ENCODE results near the gene NYAP1.
"Not testable (repeated sequence)": the region's sequence is repeated elsewhere in the genome, so short reads cannot be mapped to it uniquely, and the experiment has no call there.

Gene NYAP1

DNA sequence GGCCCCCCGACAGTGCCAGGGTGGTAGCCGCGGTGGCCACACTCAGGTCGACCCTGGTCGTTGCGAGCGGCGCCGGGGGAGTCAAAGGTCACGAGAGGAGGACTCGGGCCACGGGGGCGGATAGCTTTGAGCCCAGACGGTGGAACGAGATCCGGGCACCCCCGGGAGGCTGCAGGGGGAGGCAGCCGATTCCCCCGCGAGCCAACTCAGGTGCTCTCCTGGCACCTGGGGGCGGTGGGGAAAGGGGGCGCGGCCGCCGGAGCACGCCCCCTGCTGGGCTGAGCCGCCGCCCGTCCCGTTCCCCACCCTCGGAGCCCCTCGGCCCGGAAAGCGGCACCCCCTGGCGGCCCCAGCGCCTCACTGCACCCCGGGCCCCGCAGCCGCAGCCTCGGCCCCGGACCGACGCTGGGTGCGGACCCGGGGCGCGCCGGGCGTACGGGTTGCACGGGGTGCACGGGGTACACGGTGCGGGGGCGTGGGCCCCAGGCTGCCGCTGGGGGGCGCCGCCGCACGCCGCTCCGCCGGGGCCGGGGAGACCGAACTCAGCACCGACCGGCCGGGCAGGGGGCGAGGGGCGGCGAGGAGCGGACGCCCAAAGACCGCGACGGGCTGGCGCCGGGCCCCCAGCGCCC is 521 bp upstream of the NYAP1 start:
- peak; percentile 89 for DNase-seq (ENCODE audit: low spot score)

- no peak for DNase-seq (ENCODE audit: low spot score)
Observed at GRCh38 chr7:100484673-100485045, 932 bp downstream of the NYAP1 start.

DNA sequence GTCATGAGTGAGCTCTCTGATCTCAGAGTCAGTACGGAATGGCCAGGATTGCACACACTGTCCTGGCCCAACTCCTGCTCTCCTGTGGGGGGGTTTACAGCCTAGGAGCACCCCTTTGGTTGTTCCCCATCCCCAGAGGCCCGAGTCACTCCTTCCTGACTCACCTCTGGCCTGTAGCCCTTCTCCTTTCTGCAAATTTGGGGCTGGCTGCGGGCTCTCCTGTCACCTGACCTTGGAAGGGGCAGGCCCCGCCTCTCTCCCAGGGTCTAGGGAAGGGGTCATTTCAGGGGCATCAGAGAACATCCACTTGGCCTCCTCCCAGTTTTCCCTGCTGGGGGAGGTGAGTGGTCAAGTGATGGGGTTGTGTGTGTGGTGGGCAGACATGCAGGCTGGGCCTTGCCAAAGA is 1.7 kb downstream of the NYAP1 start:
- DNase-seq (ENCODE audit: low spot score), result no peak

DNA sequence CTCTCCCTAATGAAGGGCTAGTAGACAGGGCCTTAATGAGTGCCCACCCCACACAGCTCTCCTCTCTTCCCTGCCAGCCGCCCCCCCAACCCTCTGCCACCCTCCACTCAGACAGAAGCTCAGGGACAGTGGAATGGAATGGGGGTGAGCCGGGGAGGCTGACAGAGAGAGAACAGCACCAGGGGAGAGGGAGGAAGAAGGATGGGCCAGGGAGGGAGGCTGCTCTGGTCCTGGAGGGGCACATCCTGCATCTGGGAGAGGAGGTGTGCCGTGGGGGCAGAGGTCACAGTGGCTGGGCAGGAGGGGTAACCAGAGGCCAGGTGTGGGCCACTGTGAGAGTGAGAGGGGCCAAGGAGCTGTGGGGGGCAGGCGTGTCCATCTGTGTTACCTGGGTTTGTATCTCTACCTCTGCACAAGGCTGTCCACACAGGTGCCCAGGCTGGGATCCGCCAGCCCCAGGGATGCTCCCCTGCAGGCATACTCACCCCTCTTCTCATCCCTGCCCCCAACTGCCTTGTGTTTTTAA is 2.4 kb downstream of the NYAP1 start:
- DNase-seq (ENCODE audit: low spot score), result no peak

- DNase-seq (ENCODE audit: low spot score), result no peak
Observed at GRCh38 chr7:100486753-100487446, 3.2 kb downstream of the NYAP1 start.

- DNase-seq (ENCODE audit: low spot score), result no peak
Observed at GRCh38 chr7:100488333-100489095, 4.8 kb downstream of the NYAP1 start.

DNA sequence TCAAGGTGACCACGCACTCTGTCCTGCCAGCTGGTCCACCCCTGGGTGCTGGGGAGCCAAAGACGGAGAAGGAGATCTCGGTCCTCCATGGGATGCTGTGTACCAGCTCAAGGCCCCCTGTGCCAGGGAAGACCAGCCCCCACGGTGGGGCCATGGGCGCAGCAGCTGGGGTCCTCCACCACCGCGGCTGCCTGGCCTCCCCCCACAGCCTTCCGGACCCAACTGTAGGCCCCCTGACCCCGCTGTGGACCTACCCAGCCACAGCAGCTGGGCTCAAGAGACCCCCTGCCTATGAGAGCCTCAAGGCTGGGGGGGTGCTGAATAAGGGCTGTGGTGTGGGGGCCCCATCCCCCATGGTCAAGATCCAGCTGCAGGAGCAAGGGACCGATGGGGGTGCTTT is 5.4 kb downstream of the NYAP1 start:
- no peak for DNase-seq (ENCODE audit: low spot score)

DNA sequence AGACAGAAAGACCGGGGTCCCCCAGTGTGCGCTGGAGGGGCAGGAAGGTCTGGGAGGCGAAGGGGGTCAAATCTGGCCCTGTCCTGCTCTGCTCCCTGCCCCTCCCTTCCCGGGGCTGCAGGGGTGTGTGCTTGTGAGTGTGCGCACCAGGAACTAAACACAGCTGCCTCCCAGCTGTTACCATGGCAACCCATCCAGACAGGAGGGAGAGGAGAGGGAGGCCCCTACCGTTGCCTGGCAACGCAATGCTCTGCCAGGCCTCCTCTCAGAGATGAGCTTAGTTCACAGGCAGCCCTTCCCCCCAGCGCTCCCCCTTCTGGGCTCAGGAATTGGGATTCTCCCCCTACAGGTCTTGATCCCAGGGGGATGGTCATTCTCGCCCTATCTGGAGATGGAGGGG is 6.1 kb downstream of the NYAP1 start:
- DNase-seq (ENCODE audit: low spot score), result peak; percentile 91

DNA sequence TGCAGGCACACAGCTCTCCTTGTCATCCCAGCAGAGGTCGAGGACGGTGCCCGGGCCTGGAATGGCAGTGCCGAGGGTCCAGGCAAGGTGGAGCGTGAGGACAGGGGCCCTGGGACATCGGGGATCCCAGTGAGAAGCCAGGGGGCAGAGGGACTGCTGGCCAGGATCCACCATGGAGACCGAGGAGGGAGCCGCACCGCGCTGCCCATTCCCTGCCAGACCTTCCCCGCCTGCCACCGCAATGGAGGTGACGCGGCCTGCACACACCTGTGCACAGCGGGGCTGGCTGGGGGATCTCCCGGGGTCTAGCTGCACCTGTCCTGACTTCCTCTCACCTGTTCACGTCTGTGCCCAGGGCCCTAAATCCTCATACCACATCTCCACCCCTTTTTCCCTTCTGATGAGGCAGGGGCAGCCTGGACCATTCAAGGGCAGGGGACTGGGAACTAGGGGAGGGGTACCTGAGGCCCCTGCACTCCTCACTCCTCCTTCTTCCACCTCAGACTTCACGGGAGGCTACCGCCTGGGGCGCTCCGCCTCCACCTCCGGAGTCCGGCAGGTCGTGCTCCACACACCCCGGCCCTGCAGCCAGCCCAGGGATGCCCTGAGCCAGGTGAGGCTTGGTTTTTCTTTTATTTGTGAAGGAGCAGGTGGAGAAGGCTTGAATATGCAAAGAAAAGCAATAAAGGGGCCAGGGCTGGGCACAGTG is 6.9 kb downstream of the NYAP1 start:
- DNase-seq (ENCODE audit: low spot score), result no peak

GRCh38 chr7:100491192-100491578 is 7.5 kb downstream of the NYAP1 start:
- DNase-seq (ENCODE audit: low spot score), result no peak

- DNase-seq (ENCODE audit: low spot score), result no peak
Observed at GRCh38 chr7:100492738-100493475, 9.2 kb downstream of the NYAP1 start.

- DNase-seq (ENCODE audit: low spot score), result peak; percentile 80
Observed at GRCh38 chr7:100493476-100494264, 9.9 kb downstream of the NYAP1 start.

GRCh38 chr7:100496509-100496908 is 12.8 kb downstream of the NYAP1 start:
- DNase-seq (ENCODE audit: low spot score), result no peak

DNA sequence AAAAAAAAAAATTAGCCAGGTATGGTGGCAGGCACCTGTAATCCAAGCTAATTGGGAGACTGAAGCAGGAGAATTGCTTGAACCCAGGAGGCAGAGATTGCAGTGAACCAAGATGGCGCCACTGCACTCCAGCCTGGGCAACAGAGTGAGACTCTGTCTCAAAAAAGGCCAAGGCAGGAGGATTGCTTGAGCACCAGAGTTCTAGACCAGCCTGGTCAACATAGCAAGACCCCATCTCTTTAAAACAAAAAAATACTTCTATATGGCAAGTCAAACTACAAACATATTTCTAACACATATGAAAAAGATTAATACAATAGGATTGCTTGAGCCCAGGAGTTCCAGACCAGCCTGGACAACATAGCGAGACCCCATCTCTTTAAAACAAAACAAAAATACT is 17.0 kb downstream of the NYAP1 start:
- DNase-seq (ENCODE audit: low spot score), result not testable (repeated sequence)

GRCh38 chr7:100504031-100504430 is 20.3 kb downstream of the NYAP1 start:
- not testable (repeated sequence) for DNase-seq (ENCODE audit: low spot score)

- DNase-seq (ENCODE audit: low spot score), result no peak
Observed at GRCh38 chr7:100504887-100505611, 21.3 kb downstream of the NYAP1 start.

DNA sequence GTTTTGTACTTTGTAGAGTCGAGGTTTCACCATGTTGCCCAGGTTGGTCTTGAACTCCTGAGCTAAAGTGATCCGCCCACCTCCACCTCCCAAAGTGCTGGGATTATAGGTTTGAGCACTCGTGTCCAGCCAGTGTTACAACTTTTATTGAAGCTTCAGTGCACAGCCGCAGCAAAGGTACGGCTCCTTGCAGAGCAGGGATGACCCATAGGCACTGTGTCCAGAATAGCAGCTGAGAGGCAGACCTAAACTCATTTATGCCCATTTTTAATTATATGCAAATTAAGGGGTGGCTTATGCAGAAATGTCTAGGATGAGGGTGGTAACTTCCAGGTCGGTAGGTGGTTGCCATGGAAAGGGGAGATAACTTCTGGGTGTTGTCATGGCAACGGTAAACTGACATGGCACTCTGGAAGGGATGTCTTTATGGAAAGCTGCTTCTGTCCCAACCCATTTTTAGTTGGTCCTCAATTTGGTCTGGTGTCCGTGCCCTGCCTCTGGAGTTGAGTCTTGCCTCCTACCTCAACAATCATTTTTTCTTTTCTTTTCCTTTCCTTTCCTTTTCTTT is 22.7 kb downstream of the NYAP1 start:
- DNase-seq (ENCODE audit: low spot score), result no peak

- no peak for DNase-seq (ENCODE audit: low spot score)
Observed at GRCh38 chr7:100509231-100509630, 25.5 kb downstream of the NYAP1 start.

DNA sequence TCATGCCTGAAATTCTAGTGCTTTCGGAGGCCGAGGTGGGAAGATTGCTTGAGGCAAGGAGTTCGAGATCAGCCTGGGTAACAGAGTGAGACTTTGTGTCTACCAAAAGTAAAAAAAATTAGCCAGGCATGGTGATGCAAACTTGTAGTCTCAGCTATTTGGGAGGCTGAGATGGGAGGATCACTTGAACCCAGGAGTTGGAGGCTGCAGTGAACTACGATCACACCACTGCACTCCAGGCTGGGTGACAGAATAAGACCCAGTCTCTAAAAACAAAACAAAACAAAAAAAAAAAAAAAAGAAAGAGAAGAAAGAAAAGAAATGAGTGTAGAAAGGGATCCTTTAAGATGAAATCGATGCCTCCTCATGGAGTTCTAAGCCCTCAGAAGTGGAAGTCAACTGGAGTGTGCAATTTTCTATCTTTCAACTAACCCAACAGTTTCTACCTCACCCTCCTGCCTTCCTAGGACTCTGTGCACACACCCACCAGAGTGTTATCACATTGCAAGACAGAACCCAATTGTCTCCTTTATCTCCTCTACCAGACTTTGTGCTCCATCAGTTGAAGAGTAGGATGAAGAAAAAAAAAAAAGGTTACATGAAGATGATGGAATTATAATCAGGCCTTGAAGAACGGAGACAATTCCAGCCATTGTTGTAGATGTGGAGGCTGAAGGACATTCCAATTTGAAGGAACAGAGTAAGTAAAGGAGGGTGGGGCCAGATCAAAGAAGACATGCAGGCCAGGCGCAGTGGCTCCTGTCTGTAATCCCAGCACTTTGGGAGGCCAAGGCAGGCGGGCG is 26.9 kb downstream of the NYAP1 start:
- no peak for DNase-seq (ENCODE audit: low spot score)

All from HuH-7.5 (cell line).